Fibroblast of upper back skin (primary cell): ENCODE measurements around the gene SLC35F5.
A peak's percentile ranks its signal among the peaks of the same experiment; 100 is the strongest.
"Not testable (repeated sequence)": the region's sequence is repeated elsewhere in the genome, so short reads cannot be mapped to it uniquely, and the experiment has no call there.

Source experiments
- DNase-seq: peaks from one replicate; pipeline ENCODE4 v3.0.0-alpha.2; 2013

The SLC35F5 gene

GRCh38 chr2:113755035-113755834, 1.2 kb downstream of the SLC35F5 start:
- no peak for DNase-seq

GRCh38 chr2:113754160-113754559, 2.3 kb downstream of the SLC35F5 start:
- no peak for DNase-seq

DNA sequence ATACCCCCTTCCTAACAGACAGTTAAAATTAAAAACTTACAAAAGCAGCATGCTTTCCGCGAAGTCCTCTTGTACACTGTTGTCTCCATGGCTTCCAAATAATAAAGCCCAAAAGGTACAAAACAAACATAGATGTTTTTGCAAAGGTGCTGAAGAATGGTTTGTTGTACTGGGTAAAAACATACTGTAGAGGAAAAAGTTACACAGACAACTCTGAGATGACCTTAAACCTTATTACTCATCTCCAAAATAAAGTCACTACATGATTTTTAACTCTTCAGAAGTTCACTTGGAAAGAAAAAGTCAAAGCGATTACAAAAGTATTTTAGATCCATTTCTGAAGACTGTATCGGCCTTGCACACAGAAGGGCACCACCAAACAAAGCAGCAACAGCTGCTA, 6.1 kb downstream of the SLC35F5 start:
- no peak for DNase-seq

DNA sequence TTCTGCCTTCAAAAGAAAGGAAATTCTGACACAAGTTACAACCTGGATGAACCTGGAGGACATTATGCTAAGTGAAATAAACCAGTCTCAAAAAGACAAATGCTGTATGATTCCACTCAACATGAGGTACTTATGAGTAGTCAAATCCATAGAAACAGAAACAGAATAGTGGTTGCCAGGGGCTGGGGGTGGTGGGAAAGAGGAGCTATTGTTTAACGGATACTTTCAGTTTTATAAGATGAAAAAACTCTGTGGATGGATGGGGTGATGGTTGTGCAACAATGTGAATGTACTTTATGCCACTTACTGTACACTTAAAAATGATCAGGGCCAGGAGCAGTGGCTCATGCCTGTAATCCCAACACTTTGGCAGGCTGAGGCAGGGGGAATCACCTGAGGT, 15.4 kb downstream of the SLC35F5 start:
- DNase-seq, result no peak

DNA sequence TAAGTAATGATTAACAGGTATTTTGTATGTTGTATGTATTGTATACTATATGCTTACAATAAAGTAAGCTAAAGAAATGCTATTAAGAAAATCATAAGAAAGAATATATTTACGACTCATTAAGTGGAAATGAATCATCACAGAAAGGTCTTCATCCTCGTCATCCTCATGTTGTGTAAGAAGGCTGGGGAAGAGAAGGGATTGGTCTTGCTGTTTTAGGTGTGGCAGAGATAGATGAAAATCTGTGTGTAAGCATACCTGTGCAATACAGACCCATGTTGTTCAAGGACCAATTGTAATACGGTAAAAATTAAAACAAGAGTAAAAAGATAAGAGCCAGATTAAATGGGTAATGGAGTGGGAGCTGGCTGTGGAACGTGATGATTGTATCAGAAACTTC, 16.6 kb downstream of the SLC35F5 start:
- DNase-seq, result no peak

- no peak for DNase-seq
These were observed 22.3 kb downstream of the SLC35F5 start for GRCh38 chr2:113734185-113734584.

DNA sequence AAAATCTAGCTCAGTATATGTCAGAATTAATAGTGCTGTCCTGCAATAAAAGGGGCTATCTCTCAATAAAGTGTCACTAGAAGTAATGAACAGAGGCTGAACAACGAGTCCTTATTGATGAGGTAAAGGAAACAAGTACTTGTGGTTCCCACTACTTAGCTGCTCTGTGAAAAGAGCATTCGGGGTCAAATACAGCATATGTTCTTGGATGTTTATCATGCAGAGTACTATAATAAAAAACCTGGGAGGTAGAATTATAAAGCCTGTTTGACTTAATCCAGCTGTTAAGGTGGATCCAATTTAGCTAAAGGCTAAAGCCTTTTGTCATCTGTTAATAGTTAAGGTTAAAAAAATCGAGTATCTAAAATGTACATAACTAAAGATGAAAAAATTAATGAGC, 32.4 kb downstream of the SLC35F5 start:
- DNase-seq, result no peak

GRCh38 chr2:113723411-113723810, 33.0 kb downstream of the SLC35F5 start:
- DNase-seq, result no peak

DNA sequence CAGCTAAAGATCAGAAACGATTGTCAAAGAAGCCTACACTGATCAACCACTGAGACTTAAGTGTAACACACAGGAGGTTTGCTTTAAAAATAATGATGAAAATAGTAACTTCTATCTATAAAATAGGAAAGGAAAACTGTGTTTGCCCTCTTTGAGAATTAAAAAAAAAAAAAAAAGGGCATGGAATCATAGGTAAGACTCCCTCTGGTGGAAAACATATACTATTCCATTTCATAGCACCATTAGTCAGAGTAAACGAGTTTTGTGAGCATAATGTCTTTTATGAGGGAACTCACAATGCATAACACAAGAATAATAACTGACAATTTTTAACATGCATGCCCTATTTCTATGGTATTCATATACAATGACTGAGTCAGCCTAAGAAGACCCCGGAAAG, 36.3 kb downstream of the SLC35F5 start:
- peak; percentile 6 for DNase-seq

GRCh38 chr2:113716291-113716690, 40.2 kb downstream of the SLC35F5 start:
- peak; percentile 9 for DNase-seq

DNA sequence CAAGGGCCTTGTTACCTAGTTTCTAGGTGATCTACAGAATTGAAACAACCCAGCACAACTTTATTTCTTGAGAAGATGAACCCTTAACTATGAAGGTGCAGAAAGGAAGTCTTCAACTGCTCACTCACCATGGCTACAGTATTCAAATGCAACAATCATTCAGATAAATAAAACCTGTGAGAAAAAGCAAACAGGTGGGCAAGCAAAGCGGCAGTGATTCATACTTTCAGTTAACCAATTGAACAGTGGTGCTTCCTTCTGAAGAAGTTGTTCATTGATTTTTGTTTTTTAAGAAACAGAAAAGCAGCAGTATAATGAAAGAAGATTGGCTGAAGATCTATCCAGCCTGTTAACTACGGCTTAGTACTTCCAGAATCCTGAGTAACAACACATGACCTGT, 43.5 kb downstream of the SLC35F5 start:
- DNase-seq, result no peak

GRCh38 chr2:113711851-113712250, 44.6 kb downstream of the SLC35F5 start:
- no peak for DNase-seq

- no peak for DNase-seq
These were observed 47.4 kb downstream of the SLC35F5 start for GRCh38 chr2:113709022-113709421.

DNA sequence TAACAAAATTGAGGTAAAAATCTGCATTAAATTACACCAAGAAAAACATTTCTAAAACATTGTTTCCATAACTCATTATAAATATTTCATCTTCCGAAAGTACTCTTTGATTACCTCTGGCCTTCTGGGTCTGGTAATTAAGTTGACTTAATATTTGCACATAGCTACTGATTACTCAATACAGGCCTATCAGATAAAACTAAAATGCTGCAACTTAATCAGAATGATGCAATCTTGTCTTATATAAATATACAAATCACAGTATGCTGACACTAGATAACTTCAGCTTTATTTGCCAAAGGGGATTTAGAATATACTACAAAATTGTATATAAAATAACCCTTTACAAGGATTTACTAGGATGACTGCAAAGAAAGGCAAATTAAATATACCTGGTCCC, 49.3 kb downstream of the SLC35F5 start:
- no peak for DNase-seq

DNA sequence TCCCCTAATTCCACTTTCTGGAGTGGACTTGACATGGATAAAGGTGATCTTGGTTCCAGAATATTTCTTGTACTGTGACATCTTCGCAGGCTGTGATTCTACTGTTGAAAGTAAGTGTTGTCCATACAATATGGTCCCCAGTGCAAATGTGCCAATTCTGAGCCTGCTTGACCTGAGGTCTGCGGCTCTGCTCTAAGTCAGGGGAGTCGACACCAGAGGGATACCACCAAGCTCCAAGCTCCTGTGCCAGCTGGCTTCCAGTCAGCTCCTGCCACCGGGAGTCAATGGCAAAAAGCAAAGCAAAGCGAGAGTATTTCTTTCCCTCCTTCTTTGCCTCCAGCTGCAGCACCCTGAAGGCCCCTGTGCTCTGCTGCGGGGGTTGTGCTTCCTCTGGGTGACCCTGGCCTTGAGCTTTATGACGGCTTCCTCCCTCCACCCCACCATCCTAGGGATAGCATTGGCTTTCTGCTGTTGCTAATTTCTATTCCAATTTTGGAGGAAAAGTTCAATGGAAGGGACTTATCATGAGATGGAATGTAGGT, 50.4 kb downstream of the SLC35F5 start:
- DNase-seq, result no peak

- not testable (repeated sequence) for DNase-seq
These were observed 52.0 kb downstream of the SLC35F5 start for GRCh38 chr2:113704300-113704993.

DNA sequence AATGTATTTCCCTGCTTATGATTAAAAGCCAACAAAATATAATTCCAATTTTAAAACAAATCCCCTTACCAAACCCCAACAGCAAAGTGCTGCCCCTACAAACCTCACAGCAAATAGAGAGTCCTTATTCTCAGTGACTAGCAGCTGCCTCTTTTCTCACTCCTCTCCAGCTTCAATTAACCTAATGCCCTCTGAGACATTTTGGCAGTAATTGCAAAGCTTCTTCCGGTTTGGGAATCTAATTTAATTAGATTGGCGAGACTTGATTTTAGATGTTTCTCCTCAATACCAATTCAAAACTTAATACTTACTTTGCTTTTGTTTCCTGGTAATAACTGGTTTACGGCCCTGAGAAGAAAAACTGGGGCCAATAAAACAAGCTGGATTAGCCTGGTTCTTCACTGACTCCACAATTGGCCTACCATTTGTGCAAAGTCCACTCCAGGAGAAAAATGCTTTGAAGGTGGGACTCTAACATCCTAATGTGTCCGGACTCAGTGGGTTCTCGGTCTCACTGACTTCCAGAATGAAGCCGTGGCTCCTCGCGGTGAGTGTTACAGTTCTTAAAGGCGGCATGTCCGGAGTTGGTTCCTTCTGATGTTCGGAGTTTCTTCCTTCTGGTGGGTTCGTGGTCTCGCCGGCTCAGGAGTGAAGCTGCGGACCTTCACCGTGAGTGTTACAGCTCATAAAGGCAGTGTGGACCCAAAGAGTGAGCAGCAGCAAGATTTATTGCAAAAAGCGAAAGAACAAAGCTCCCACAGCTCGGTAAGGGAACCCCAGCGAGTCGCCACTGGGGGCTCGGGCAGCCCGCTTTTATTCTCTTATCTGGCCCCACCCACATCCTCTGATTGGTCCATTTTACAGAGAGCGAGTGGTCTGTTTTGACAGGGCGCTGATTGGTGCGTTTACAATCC, 52.8 kb downstream of the SLC35F5 start:
- no peak for DNase-seq

DNA sequence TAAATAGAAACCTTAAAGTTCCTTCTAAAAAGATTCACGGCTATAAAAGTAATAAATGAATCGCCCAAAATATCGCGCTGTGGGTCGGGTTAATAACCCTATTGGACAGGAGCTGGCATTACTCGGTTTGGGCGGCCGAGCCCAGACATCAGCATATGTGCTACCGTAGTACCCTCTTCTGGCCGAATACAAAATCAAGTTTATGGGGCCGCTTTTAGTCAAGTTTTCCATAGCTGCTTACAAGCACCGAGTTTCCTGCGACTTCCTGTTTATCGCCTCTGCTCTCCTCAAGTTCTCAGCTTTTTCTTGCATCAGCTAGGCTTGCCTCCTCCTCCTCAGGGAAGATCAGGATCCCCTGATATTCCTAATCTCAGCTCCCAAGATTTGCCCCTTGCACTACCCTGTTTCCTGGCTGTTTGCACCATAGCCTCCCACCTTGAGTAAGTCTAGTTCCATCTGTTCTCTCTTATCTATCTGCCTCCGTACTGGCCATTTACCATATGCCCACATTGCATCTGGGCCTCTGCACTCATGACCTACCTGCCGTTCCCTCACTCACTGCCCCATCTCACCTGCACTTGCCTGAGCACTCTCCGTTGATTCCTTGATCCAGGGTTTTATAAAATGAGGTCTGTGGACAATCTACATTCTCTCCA, 56.1 kb downstream of the SLC35F5 start:
- no peak for DNase-seq

GRCh38 chr2:113698892-113699447, 57.5 kb downstream of the SLC35F5 start:
- DNase-seq, result no peak

GRCh38 chr2:113698251-113698650, 58.2 kb downstream of the SLC35F5 start:
- DNase-seq, result not testable (repeated sequence)

DNA sequence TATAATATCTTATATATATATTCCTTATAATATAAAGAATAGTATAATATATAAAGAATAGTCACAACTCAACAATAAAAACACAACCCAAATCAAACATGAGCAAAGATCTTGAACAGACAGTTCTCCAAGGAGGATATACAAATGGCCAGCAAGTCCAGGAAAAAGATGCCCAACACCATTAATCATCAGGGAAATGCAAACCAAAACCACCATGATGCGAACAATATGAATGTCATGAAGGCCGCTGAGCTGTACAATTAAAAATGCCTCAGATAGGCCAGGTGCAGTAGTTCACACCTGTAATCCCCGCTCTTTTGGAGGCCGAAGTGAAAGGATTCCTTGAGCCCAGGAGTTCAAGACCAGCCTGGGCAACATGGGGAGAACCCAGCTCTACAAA, 58.9 kb downstream of the SLC35F5 start:
- no peak for DNase-seq

DNA sequence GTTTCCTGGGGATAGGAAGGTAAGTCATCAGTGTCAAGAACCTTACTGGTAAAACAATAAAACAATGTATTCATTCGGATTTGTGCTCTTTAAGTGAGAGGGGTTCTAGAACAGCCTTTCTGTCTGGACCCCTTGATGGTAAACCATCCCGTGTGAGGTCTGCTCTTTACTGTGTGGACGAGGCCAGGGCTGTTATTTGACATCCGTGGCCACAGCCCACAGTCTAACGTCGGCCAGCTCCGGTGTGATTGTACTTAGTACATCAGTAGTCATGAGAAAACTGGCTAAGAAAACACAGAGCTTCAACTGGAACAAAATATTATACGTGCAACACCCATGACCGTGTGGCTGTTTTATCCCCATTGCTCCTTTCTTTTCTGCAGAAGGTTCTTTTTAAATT, 62.0 kb downstream of the SLC35F5 start:
- no peak for DNase-seq
